Adrenal gland (tissue), 12 donors: ENCODE results near the gene SYNE1. TPM values are rescaled to one million over a fixed set of nuclear protein-coding genes. Genes with fewer than 3 reads are reported as not detected.
"Not testable (repeated sequence)": the region's sequence is repeated elsewhere in the genome, so short reads cannot be mapped to it uniquely, and the experiment has no call there.

Source experiments
- DNase-seq, 7 donors: peaks; one replicate each; pipeline ENCODE4 v3.0.0-alpha.2; 2019 to 2020
- H3K27ac ChIP-seq, 5 donors: fragments of 200-600 bp; sonication (generic) in 4 of 5; 1 replicate in 3 of 5; 2 replicates in 2 of 5; pipeline versions ENCODE4 v1.5.1 to v1.8.0; 2016 to 2020; ENCODE audit warnings: mild to moderate bottlenecking in 1 of 5
- H3K27me3 ChIP-seq: fragments of 200-600 bp; 2 replicates; pipeline ENCODE4 v1.8.0; 2021
- H3K36me3 ChIP-seq, 2 donors: fragments of 200-600 bp; replicated peaks in 1 of 2; 1 replicate in 1 of 2; 2 replicates in 1 of 2; pipeline versions ENCODE4 v1.5.1 to v1.8.0; 2018 to 2022
- H3K4me1 ChIP-seq, 2 donors: fragments of 200-600 bp; replicated peaks in 1 of 2; 1 replicate in 1 of 2; 2 replicates in 1 of 2; pipeline versions ENCODE4 v1.5.1 to v1.8.0; 2018 to 2021
- H3K4me3 ChIP-seq, 4 donors: fragments of 200-600 bp; sonication (generic) in 3 of 4; one replicate each; pipeline ENCODE4 v1.5.1; 2016 to 2018
- H3K9me3 ChIP-seq, 3 donors: fragments of 200-600 bp; sonication (generic) in 1 of 3; replicated peaks in 1 of 3; 1 replicate in 2 of 3; 2 replicates in 1 of 3; pipeline versions ENCODE4 v1.5.1 to v1.8.0; 2016 to 2021
- POLR2A ChIP-seq, 2 donors: fragments of 450-650 bp; IDR thresholded peaks; one replicate each; pipeline ENCODE4 v1.6.1; 2017; ENCODE audit warnings: antibody characterized with exemption in 2 of 2, mild to moderate bottlenecking in 2 of 2, moderate library complexity in 1 of 2
- WGBS, 4 donors: extraction: QIAGEN DNeasy Blood & Tissue Kit in 2 of 4; methylation state at CpG; one replicate each; pipeline versions ENCODE4 v1.1.5 to v1.1.7; 2013 to 2017; 5-methylcytosine and 5-hydroxymethylcytosine counted together
- intact Hi-C, 2 donors: fragments of 100-400 bp; cut with DNase I; formaldehyde crosslinking; loops; one replicate each; pipeline versions ENCODE4 v1.14.1 to v1.15.0; 2022 to 2023
- polyA plus RNA-seq, 3 donors: library from polyadenylated mRNA; stranded (reverse); fragments of 200-250 nt in 2 of 3; fragments of 350-450 nt in 1 of 3; fragmentation: Illumina TruSeq in 1 of 3; extraction: RNeasy Lipid Tissue Mini Kit (QIAGEN cat#74804) in 1 of 3; gene quantifications; one replicate each; pipeline ENCODE4 v1.2.3, GENCODE V29; 2013 to 2014
- total RNA-seq, 9 donors: library from RNA; depleted of rRNA in 4 of 9; stranded (reverse); fragments of >200 nt in 4 of 9; fragments of 120-200 nt in 1 of 9; fragmentation: NEBNext Ultra II Directional in 1 of 9; extraction: Animal tissue kit (Norgen Biotek cat#: 25700) in 1 of 9; gene quantifications; one replicate each; pipeline versions ENCODE4 v1.1.0 to v1.2.4, GENCODE V29; 2013 to 2023
- TF ChIP-seq, protein P1 (sequence below), 6 experiments: fragments of 450-650 bp in 4 of 6; fragments of 200-600 bp in 2 of 6; sonication (generic) in 1 of 6; IDR thresholded peaks; 1 replicate in 5 of 6; 2 replicates in 1 of 6; pipeline versions ENCODE4 v1.5.1 to v1.8.0; 2016 to 2021; ENCODE audit warnings: antibody characterized with exemption in 6 of 6, mild to moderate bottlenecking in 2 of 6, moderate library complexity in 1 of 6
- donor health status: healthy with polysubstance abuse.
- donor health status: Bipolar disorder and iron deficiency.
- donor health status: DM: yes; HTN: yes; CAD: no.
- donor health status: DM: no; HTN: no; CAD: no.
- donor health status: DM: no; HTN: no; CAD: no.
- donor health status: DM: yes; HTN: yes; CAD: no.

The SYNE1 gene
- total and polyA plus RNA-seq, 12 donors = 29.0 to 170 (median 93.1) TPM

GRCh38 chr6:152329638-152330448 lies 307.3 kb downstream of the SYNE1 start:
- 86 to 88% (median 87%) methylated on average over 13 of the region's 13 CpGs for WGBS, 4 donors
- H3K9me3 ChIP-seq = no peaks in the 10 kb centered on the region
- no peaks in the 10 kb centered on the region for H3K27me3 ChIP-seq
- TF ChIP-seq, protein P1, sequence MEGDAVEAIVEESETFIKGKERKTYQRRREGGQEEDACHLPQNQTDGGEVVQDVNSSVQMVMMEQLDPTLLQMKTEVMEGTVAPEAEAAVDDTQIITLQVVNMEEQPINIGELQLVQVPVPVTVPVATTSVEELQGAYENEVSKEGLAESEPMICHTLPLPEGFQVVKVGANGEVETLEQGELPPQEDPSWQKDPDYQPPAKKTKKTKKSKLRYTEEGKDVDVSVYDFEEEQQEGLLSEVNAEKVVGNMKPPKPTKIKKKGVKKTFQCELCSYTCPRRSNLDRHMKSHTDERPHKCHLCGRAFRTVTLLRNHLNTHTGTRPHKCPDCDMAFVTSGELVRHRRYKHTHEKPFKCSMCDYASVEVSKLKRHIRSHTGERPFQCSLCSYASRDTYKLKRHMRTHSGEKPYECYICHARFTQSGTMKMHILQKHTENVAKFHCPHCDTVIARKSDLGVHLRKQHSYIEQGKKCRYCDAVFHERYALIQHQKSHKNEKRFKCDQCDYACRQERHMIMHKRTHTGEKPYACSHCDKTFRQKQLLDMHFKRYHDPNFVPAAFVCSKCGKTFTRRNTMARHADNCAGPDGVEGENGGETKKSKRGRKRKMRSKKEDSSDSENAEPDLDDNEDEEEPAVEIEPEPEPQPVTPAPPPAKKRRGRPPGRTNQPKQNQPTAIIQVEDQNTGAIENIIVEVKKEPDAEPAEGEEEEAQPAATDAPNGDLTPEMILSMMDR (IDR thresholded peaks at IDR 0.05) = no peak
- no peak for TF ChIP-seq POLR2A (IDR thresholded peaks at IDR 0.05)
- no peak for DNase-seq
- H3K36me3 ChIP-seq = peaks cover 0 to 41% of the 10 kb centered on the region in 2 donors
- H3K4me1 ChIP-seq = no peaks in the 10 kb centered on the region
- intact Hi-C loops = no loop called here
- no peak overlapping the region for H3K27ac ChIP-seq
- no peak overlapping the region for H3K4me3 ChIP-seq

DNA sequence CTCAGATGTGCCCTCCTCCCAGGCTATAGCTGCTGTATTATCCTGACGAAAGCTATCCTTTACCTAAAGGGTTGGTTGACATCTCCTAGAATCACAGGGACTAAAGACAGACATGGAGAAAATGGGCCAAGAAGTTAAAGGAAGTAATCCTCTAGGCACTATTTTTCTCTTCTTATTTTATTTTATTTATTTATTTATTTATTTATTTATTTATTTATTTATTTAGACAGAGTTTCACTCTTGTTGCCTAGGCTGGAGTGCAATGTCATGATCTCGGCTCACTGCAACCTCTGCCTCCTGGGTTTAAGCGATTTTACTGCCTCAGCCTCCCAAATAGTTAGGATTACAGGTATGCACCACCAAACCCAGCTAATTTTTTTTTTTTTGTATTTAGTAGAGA lies 309.0 kb downstream of the SYNE1 start:
- WGBS, 4 donors = 92 to 99% (median 95%) methylated on average over 3 of the region's 3 CpGs
- peaks cover 0 to 40% of the 10 kb centered on the region in 2 donors for H3K36me3 ChIP-seq
- H3K4me3 ChIP-seq, DNase-seq, H3K9me3 ChIP-seq, intact Hi-C loops, H3K27ac ChIP-seq, H3K4me1 ChIP-seq, H3K27me3 ChIP-seq: not testable (repeated sequence)

DNA sequence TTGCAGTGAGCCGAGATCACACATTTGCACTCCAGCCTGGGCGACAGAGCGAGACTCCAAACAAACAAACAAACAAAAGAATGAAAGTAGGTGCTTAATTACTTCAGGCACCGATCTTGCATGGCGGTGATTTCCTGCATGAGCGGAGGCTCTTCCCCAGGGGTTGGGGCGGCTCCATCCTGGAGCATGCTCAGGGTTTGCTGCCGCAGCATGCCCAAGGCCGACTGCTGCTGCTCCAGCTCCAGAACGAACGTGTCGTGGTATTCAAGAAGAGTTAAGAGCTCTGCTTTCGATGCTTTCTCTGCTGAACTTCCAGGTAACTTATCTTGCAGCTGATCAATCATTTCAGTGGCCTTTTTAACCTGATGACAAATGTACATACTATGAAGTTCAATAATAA lies 313.8 kb downstream of the SYNE1 start:
- H3K27me3 ChIP-seq = no peaks in the 10 kb centered on the region
- H3K4me3 ChIP-seq = no peak overlapping the region
- intact Hi-C loops = no loop called here
- no peak for TF ChIP-seq POLR2A (IDR thresholded peaks at IDR 0.05)
- TF ChIP-seq, protein P1 (IDR thresholded peaks at IDR 0.05) = no peak
- WGBS, 4 donors = 78 to 89% (median 80%) methylated on average over 13 of the region's 13 CpGs
- no peaks in the 10 kb centered on the region for H3K9me3 ChIP-seq
- H3K4me1 ChIP-seq = no peaks in the 10 kb centered on the region
- DNase-seq = no peak
- peaks cover 0 to 47% of the 10 kb centered on the region in 2 donors for H3K36me3 ChIP-seq
- H3K27ac ChIP-seq = no peak overlapping the region

- TF ChIP-seq POLR2A (IDR thresholded peaks at IDR 0.05) = no peak
- TF ChIP-seq, protein P1 (IDR thresholded peaks at IDR 0.05) = no peak
- Histone ChIP-seq H3K36me3 (peaks cover 0 to 36% of the 10 kb centered on the region in 2 donors), H3K27me3 (no peaks in the 10 kb centered on the region), H3K27ac (peak overlapping the region in 1 of 5 donors; percentile 27), H3K4me3 (no peak overlapping the region), H3K4me1 (peaks cover 0 to 7% of the 10 kb centered on the region in 2 donors), H3K9me3 (no peaks in the 10 kb centered on the region)
- no peak for DNase-seq
- intact Hi-C loops = no loop called here
- WGBS, 4 donors = 82 to 91% (median 83%) methylated on average over 4 of the region's 4 CpGs
Observed at GRCh38 chr6:152318278-152318677, 318.9 kb downstream of the SYNE1 start.

- peaks cover 0 to 29% of the 10 kb centered on the region in 2 donors for H3K36me3 ChIP-seq
Observed at GRCh38 chr6:152316024-152316423, 321.1 kb downstream of the SYNE1 start.

More at GRCh38 chr6:152316024-152316423, 321.1 kb downstream of the SYNE1 start:
- intact Hi-C loops = no loop called here
- H3K9me3 ChIP-seq = no peaks in the 10 kb centered on the region
- TF ChIP-seq, protein P1 (IDR thresholded peaks at IDR 0.05) = no peak
- TF ChIP-seq POLR2A (IDR thresholded peaks at IDR 0.05) = no peak
- peaks cover 0 to 7% of the 10 kb centered on the region in 2 donors for H3K4me1 ChIP-seq
- H3K27me3 ChIP-seq = no peaks in the 10 kb centered on the region
- no peak overlapping the region for H3K4me3 ChIP-seq
- 63 to 81% (median 68%) methylated on average over 7 of the region's 7 CpGs for WGBS, 4 donors
- DNase-seq = peak in 4 of 7 donors; percentile 22 to 39 (median 36)
- H3K27ac ChIP-seq = peak overlapping the region in 2 of 5 donors; percentile 15 to 67
